ENCODE data around the gene EEA1.
A peak's percentile ranks its signal among the peaks of the same experiment; 100 is the strongest.

EEA1 gene

GRCh38 chr12:92908108-92908507 is 21.0 kb downstream of the EEA1 start:
- Histone ChIP-seq H3K4me1 (no peaks in the 10 kb centered on the region), H3K9me3 (no peaks in the 10 kb centered on the region), H3K4me3 (ENCODE audit: low read depth, low read length) (no peak overlapping the region), H3K36me3 (0 out of 2 replicates have a peak, but pooled peaks cover under 1% of the 10 kb centered on the region), H3K27me3 (no peaks in the 10 kb centered on the region)
- no peak for DNase-seq
- TF ChIP-seq CTCF (IDR thresholded peaks at IDR 0.05; ENCODE audit: low read depth, low read length): no peak

- no peak for TF ChIP-seq CTCF (IDR thresholded peaks at IDR 0.05; ENCODE audit: low read depth, low read length)
- Histone ChIP-seq H3K36me3 (no peaks in the 10 kb centered on the region), H3K4me1 (no peaks in the 10 kb centered on the region), H3K4me3 (ENCODE audit: low read depth, low read length) (no peak overlapping the region), H3K9me3 (no peaks in the 10 kb centered on the region), H3K27me3 (no peaks in the 10 kb centered on the region)
- no peak for DNase-seq
Observed at GRCh38 chr12:92905811-92906554, 23.1 kb downstream of the EEA1 start.

- no peaks in the 10 kb centered on the region for H3K36me3 ChIP-seq
- no peak for DNase-seq
- H3K4me3 ChIP-seq (ENCODE audit: low read depth, low read length): no peak overlapping the region
- no peaks in the 10 kb centered on the region for H3K4me1 ChIP-seq
- no peak for TF ChIP-seq CTCF (IDR thresholded peaks at IDR 0.05; ENCODE audit: low read depth, low read length)
- no peaks in the 10 kb centered on the region for H3K9me3 ChIP-seq
- H3K27me3 ChIP-seq: no peaks in the 10 kb centered on the region
Observed at GRCh38 chr12:92905258-92905810, 23.8 kb downstream of the EEA1 start.

DNA sequence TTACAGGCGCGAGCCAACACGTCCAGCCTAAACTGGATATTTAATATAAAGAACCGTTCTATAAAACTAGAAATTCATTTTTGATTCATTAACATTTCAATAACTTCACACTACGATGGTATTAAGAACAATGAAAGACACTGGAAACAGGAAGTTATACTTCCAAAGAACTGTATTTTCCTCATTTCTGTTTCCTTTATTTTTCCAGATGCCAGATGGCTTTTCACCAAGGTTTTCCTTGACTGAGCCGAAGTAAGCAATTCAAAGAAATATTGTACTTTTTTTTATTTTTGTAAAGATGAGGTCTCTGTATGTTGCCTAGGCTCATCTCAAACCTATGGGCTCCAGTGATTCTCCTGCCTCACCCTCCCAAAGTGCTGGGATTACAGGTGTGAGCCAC is 28.2 kb downstream of the EEA1 start:
- no peaks in the 10 kb centered on the region for H3K9me3 ChIP-seq
- no peaks in the 10 kb centered on the region for H3K36me3 ChIP-seq
- no peak for TF ChIP-seq CTCF (IDR thresholded peaks at IDR 0.05; ENCODE audit: low read depth, low read length)

DNA sequence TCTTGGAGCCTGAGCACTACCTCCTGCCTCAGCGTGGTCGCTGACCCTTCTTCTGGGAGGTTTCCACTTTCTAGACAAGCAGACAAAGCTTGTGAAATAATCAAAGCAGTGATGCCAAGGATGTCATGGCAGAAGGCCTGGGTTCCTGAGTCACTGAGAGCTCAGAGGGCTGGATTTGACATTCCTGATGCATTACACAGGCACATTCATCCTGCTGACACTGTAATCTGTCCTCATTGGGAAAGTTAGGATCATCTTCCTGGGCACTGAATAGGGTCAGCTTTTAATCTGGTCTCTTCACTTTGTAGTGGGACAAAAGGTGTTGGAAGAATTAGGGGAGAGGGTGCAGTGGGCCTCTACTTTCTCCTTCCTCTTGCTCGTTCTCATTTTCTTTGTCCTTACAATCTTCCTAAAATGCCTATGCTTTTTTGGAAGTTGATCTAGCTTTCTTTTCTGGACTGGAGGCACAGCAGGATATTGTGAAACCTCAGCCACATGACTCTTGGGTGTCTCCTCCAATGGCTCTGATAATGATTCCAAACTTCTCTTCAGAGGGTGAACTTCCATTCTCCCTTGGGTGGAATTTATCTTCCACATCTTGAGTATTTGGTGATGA is 29.6 kb downstream of the EEA1 start:
- TF ChIP-seq CTCF (IDR thresholded peaks at IDR 0.05; ENCODE audit: low read depth, low read length): no peak
- Histone ChIP-seq H3K27me3 (no peaks in the 10 kb centered on the region), H3K4me3 (ENCODE audit: low read depth, low read length) (no peak overlapping the region), H3K4me1 (no peaks in the 10 kb centered on the region; the same call in 1 of the 2 replicates), H3K9me3 (no peaks in the 10 kb centered on the region), H3K36me3 (no peaks in the 10 kb centered on the region)
- peak; percentile 9 for DNase-seq

More for the DNA sequence above, 28.2 kb downstream of the EEA1 start:
- Histone ChIP-seq H3K4me3 (ENCODE audit: low read depth, low read length) (no peak overlapping the region), H3K27me3 (no peaks in the 10 kb centered on the region), H3K4me1 (no peaks in the 10 kb centered on the region)
- no peak for DNase-seq

GRCh38 chr12:92898755-92899154 is 30.3 kb downstream of the EEA1 start:
- no peaks in the 10 kb centered on the region for H3K27me3 ChIP-seq
- H3K4me3 ChIP-seq (ENCODE audit: low read depth, low read length): no peak overlapping the region
- no peak for DNase-seq
- no peak for TF ChIP-seq CTCF (IDR thresholded peaks at IDR 0.05; ENCODE audit: low read depth, low read length)
- peaks cover 3% of the 10 kb centered on the region; the same call in 1 of the 2 replicates for H3K4me1 ChIP-seq
- H3K9me3 ChIP-seq: no peaks in the 10 kb centered on the region
- no peaks in the 10 kb centered on the region for H3K36me3 ChIP-seq
